PFSK-1 (cell line): ENCODE results near the gene BAIAP3.

Experiments used
- TAF1 ChIP-seq: IDR thresholded peaks from 2 replicates; pipeline ENCODE4 v1.6.1; 2012; ENCODE audit warnings: low read length, control low read depth, borderline replicate concordance; ENCODE audit not compliant: insufficient read depth
- TF ChIP-seq, protein P1 (sequence below), 2 experiments: IDR thresholded peaks; 2 replicates each; pipeline versions ENCODE4 v1.6.1 to v1.8.0; 2011 to 2012; ENCODE audit warnings: low read depth in 2 of 2, low read length in 2 of 2, control low read depth in 1 of 2, inconsistent platforms in 1 of 2, mild to moderate bottlenecking in 1 of 2, moderate library complexity in 1 of 2; ENCODE audit not compliant: insufficient read depth in 1 of 2

DNA sequence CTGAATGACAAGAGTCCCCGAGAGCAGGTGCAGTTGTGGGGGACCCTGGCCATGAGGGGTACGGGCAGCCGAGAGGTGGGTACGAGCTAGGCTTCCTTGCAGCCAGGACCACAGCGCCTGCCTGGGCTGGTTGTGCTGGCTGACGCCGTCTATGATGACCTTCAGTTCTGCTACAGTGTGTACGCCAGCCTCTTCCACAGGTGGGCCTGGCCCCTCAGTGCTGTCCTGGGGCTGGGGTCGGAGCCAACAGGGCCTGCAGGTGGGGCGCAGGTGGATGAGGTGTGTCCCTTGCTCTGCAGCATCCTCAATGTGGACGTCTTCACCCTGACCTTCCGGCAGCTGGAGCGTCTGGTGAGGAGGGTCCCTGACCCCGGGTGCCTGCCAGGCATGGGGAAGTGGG, 11.1 kb downstream of the BAIAP3 start:
- no peak for TF ChIP-seq TAF1
- TF ChIP-seq, protein P1, sequence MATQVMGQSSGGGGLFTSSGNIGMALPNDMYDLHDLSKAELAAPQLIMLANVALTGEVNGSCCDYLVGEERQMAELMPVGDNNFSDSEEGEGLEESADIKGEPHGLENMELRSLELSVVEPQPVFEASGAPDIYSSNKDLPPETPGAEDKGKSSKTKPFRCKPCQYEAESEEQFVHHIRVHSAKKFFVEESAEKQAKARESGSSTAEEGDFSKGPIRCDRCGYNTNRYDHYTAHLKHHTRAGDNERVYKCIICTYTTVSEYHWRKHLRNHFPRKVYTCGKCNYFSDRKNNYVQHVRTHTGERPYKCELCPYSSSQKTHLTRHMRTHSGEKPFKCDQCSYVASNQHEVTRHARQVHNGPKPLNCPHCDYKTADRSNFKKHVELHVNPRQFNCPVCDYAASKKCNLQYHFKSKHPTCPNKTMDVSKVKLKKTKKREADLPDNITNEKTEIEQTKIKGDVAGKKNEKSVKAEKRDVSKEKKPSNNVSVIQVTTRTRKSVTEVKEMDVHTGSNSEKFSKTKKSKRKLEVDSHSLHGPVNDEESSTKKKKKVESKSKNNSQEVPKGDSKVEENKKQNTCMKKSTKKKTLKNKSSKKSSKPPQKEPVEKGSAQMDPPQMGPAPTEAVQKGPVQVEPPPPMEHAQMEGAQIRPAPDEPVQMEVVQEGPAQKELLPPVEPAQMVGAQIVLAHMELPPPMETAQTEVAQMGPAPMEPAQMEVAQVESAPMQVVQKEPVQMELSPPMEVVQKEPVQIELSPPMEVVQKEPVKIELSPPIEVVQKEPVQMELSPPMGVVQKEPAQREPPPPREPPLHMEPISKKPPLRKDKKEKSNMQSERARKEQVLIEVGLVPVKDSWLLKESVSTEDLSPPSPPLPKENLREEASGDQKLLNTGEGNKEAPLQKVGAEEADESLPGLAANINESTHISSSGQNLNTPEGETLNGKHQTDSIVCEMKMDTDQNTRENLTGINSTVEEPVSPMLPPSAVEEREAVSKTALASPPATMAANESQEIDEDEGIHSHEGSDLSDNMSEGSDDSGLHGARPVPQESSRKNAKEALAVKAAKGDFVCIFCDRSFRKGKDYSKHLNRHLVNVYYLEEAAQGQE (IDR thresholded peaks at IDR 0.05; ENCODE audit: insufficient read depth in 1 of 2, low read depth in 2 of 2, low read length in 2 of 2), result no peak
